ENCODE measurements around the gene C1orf105.
"Not testable (repeated sequence)": the region's sequence is repeated elsewhere in the genome, so short reads cannot be mapped to it uniquely, and the experiment has no call there.

The C1orf105 gene

GRCh38 chr1:172487550-172487949 lies 67.1 kb downstream of the C1orf105 start:
- DNase-seq (ENCODE audit: low read depth) = no peak
- no peak for TF ChIP-seq CTCF (IDR thresholded peaks at IDR 0.05; ENCODE audit: low read length, missing control alignments)
- H3K4me3 ChIP-seq (replicated peaks; ENCODE audit: low read depth, low read length) = no peak overlapping the region

DNA sequence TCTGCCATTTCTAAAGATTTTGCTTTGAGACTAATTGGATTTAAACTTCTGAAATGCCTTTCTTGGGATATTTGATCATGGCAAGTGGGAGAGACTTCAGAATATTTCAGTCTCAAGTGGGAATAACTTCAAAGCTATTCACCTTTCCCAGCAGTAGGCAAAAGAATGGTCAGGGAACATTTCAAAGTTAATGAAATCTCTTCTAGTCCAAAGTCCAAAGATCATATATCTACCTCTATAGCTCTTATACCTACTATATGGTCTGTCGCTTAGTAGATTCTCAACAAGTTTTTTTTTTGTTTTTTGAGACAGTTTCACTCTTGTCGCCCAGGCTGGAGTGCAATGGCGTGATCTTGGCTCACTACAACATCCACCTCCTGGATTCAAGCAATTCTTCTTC lies 67.9 kb downstream of the C1orf105 start:
- no peak for DNase-seq (ENCODE audit: low read depth)
- TF ChIP-seq CTCF (IDR thresholded peaks at IDR 0.05; ENCODE audit: low read length, missing control alignments) = no peak
- no peak overlapping the region for H3K4me3 ChIP-seq (replicated peaks; ENCODE audit: low read depth, low read length)

DNA sequence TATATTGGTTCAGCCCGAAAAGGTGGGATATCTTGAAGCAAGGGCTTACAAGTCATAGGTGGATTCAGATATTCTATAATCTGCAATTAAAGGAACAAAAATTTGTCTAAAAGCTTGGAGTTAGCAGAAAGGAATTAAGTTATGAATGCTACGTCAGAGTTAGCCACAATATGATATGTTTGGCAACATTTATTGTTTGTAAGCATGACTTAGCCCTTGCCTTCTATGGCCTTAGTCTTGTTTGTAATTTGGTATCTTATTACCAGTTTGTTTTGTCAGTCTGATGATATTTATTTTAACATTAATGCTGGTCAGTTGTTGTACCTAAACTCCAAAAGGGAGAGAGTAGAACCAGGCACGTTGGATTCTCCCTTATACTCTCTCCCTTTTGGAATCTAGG lies 69.4 kb downstream of the C1orf105 start:
- no peak for TF ChIP-seq CTCF (IDR thresholded peaks at IDR 0.05; ENCODE audit: low read length, missing control alignments)
- peak; percentile 27 for DNase-seq (ENCODE audit: low read depth)
- H3K4me3 ChIP-seq (replicated peaks; ENCODE audit: low read depth, low read length) = no peak overlapping the region

GRCh38 chr1:172492421-172492820 lies 71.9 kb downstream of the C1orf105 start:
- no peak overlapping the region for H3K4me3 ChIP-seq (replicated peaks; ENCODE audit: low read depth, low read length)
- no peak for DNase-seq (ENCODE audit: low read depth)
- no peak for TF ChIP-seq CTCF (IDR thresholded peaks at IDR 0.05; ENCODE audit: low read length, missing control alignments)

GRCh38 chr1:172494166-172494565 lies 73.7 kb downstream of the C1orf105 start:
- no peak overlapping the region for H3K4me3 ChIP-seq (replicated peaks; ENCODE audit: low read depth, low read length)
- no peak for TF ChIP-seq CTCF (IDR thresholded peaks at IDR 0.05; ENCODE audit: low read length, missing control alignments)
- no peak for DNase-seq (ENCODE audit: low read depth)

- H3K4me3 ChIP-seq (replicated peaks; ENCODE audit: low read depth, low read length); DNase-seq (ENCODE audit: low read depth): not testable (repeated sequence)
These were observed 75.6 kb downstream of the C1orf105 start for GRCh38 chr1:172496127-172496526.

GRCh38 chr1:172496678-172497077 lies 76.2 kb downstream of the C1orf105 start:
- no peak overlapping the region for H3K4me3 ChIP-seq (replicated peaks; ENCODE audit: low read depth, low read length)
- no peak for TF ChIP-seq CTCF (IDR thresholded peaks at IDR 0.05; ENCODE audit: low read length, missing control alignments)
- no peak for DNase-seq (ENCODE audit: low read depth)

DNA sequence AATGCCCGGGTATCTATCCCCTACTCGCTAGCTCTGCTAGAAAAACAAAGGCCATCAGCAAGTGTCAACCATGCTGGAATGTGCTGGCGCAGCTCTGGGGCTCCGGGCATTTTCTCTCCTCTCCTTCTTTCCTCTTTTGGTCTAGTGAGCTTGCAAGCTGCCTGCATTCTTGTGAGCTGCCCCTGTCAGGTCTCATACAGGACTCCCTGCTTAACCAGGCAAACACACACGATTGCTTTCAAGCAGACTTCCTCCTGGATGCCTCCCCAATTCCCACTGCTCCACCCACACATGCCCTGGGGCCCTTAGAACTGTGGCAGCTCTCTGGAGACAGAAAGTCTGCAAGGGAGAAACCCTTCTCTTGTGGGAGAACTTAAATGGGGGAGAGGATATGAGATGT lies 76.7 kb downstream of the C1orf105 start:
- DNase-seq (ENCODE audit: low read depth) = peak; percentile 28
- TF ChIP-seq CTCF (IDR thresholded peaks at IDR 0.05; ENCODE audit: low read length, missing control alignments) = no peak

More for the DNA sequence above, 76.7 kb downstream of the C1orf105 start:
- H3K4me3 ChIP-seq (replicated peaks; ENCODE audit: low read depth, low read length) = no peak overlapping the region
